ENCODE data around the gene ZMYND8. TPM values are rescaled to one million over a fixed set of nuclear protein-coding genes. Genes with fewer than 3 reads are reported as not detected.

ZMYND8 gene
- total RNA-seq, 1 experiment from 2014 or later, result 107 TPM

DNA sequence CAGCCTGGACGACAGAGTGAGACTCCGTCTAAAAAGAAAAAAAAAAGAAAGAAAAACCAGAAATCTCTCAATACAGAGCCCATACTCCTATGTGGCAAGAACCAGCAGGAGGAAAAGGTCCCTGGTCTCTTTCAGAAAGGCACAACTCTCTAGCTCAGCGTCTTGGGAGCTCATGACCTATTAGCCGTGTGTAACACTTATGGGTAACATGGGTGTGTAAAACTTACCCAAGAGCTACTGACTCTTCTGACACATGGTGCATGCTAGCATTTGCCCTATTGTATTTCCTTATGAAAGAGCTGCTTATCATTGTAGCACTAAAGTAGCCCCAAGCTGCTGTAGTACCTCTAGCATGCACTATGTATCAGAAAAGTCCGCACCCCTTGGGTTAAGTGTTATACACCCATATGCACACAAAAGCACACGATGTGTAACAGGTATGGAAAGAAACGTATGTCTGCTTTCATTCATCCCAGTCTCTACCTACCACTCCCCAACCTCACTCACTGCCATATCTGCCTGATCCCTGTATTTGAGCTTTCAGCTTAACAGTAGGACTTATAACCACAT is 85.4 kb downstream of the ZMYND8 start:
- Histone ChIP-seq H3K4me3 (no peak overlapping the region), H3K27me3 (ENCODE audit: insufficient read depth, low read depth) (no peaks in the 10 kb centered on the region), H3K4me2 (no peak overlapping the region), H3F3A (ENCODE audit: insufficient read depth, low read depth) (peaks cover 69% of the 10 kb centered on the region), H3K27ac (no peak overlapping the region), H3K36me3 (ENCODE audit: low read depth) (peaks cover 62% of the 10 kb centered on the region), H3K79me2 (ENCODE audit: low read depth) (peaks cover 83% of the 10 kb centered on the region), H3K9me3 (ENCODE audit: insufficient read depth, low read depth) (no peaks in the 10 kb centered on the region), H3K4me1 (replicated peaks; ENCODE audit: insufficient read depth) (peaks cover 36% of the 10 kb centered on the region), H2AFZ (no peak overlapping the region), H4K20me1 (ENCODE audit: insufficient read depth) (peaks cover 26% of the 10 kb centered on the region), H3K9me2 (ENCODE audit: insufficient read depth) (no peaks in the 10 kb centered on the region)
- no TSS peak for BruUV-seq (replicated peaks)
- intact Hi-C loops (cut with micrococcal nuclease; ENCODE audit: unreplicated experiment), result loop anchor here (5.0 kb wide), 2 partner anchors 231 to 514 kb away; partner anchors contain the start of gene NCOA3
- CTCF ChIA-PET, result interaction anchor here (0.6 kb wide), 1 partner anchor 114 kb away, joined by 9 read pairs; no protein-coding TSS in a partner anchor
- POLR2A ChIA-PET (ENCODE audit: unreplicated experiment), result no interaction called here
- no peak for DNase-seq
- TF ChIP-seq CTCF (conservative IDR thresholded peaks at IDR 0.05) (no peak), EZH2 (IDR thresholded peaks at IDR 0.05; ENCODE audit: low read depth) (no peak)

GRCh38 chr20:47269309-47270165 is 87.0 kb downstream of the ZMYND8 start:
- BruUV-seq (replicated peaks), result no TSS peak
- Histone ChIP-seq H3K9me2 (ENCODE audit: insufficient read depth) (no peaks in the 10 kb centered on the region), H3K36me3 (ENCODE audit: low read depth) (peaks cover 65% of the 10 kb centered on the region), H3F3A (ENCODE audit: insufficient read depth, low read depth) (peaks cover 56% of the 10 kb centered on the region), H2AFZ (no peak overlapping the region), H3K4me1 (replicated peaks; ENCODE audit: insufficient read depth) (peaks cover 20% of the 10 kb centered on the region), H3K27ac (no peak overlapping the region), H3K79me2 (ENCODE audit: low read depth) (peaks cover 85% of the 10 kb centered on the region), H3K9me3 (ENCODE audit: insufficient read depth, low read depth) (no peaks in the 10 kb centered on the region), H3K27me3 (ENCODE audit: insufficient read depth, low read depth) (no peaks in the 10 kb centered on the region), H3K4me2 (no peak overlapping the region), H3K4me3 (no peak overlapping the region), H4K20me1 (ENCODE audit: insufficient read depth) (peaks cover 38% of the 10 kb centered on the region)
- DNase-seq, result no peak
- intact Hi-C loops (cut with micrococcal nuclease; ENCODE audit: unreplicated experiment), result loop anchor here (5.0 kb wide), 2 partner anchors 233 to 512 kb away; partner anchors contain the start of gene NCOA3
- TF ChIP-seq CTCF (conservative IDR thresholded peaks at IDR 0.05), result no peak
- no peak for TF ChIP-seq EZH2 (IDR thresholded peaks at IDR 0.05; ENCODE audit: low read depth)
- CTCF ChIA-PET, result interaction anchor here (0.6 kb wide), 1 partner anchor 517 kb away, joined by 4 read pairs; no protein-coding TSS in a partner anchor
- POLR2A ChIA-PET (ENCODE audit: unreplicated experiment), result no interaction called here

DNA sequence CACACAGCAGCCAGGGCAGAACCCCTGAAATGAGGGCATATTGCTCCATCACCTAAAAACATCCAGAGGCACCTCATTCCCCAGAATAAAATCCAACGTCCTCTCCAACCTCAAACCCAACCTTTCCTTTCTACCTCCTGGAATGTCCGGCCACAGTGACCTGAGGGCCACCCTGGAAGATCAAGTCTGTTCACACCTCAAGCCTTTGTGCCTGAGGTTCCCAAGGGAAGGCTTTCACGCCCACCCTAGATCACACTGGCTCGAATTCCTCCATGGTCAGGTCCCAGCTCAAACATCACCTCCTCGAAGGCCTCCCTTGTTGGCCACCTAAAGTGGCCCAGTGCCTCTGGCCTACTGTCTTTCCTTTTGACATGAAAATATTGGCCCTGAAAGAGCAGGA is 88.9 kb downstream of the ZMYND8 start:
- intact Hi-C loops (cut with micrococcal nuclease; ENCODE audit: unreplicated experiment), result no loop called here
- POLR2A ChIA-PET (ENCODE audit: unreplicated experiment), result no interaction called here
- peaks cover 55% of the 10 kb centered on the region for H3K36me3 ChIP-seq (ENCODE audit: low read depth)

More for the DNA sequence above, 88.9 kb downstream of the ZMYND8 start:
- Histone ChIP-seq H4K20me1 (ENCODE audit: insufficient read depth) (peaks cover 57% of the 10 kb centered on the region), H3K9me2 (ENCODE audit: insufficient read depth) (no peaks in the 10 kb centered on the region), H3F3A (ENCODE audit: insufficient read depth, low read depth) (peaks cover 48% of the 10 kb centered on the region), H2AFZ (no peak overlapping the region), H3K27me3 (ENCODE audit: insufficient read depth, low read depth) (no peaks in the 10 kb centered on the region), H3K27ac (no peak overlapping the region), H3K4me2 (no peak overlapping the region), H3K9me3 (ENCODE audit: insufficient read depth, low read depth) (no peaks in the 10 kb centered on the region), H3K79me2 (ENCODE audit: low read depth) (peaks cover 83% of the 10 kb centered on the region), H3K4me1 (replicated peaks; ENCODE audit: insufficient read depth) (peaks cover 1% of the 10 kb centered on the region; the same call in 1 of the 2 replicates), H3K4me3 (no peak overlapping the region)
- DNase-seq, result no peak
- no TSS peak for BruUV-seq (replicated peaks)
- TF ChIP-seq EZH2 (IDR thresholded peaks at IDR 0.05; ENCODE audit: low read depth) (no peak), CTCF (conservative IDR thresholded peaks at IDR 0.05) (no peak)
- CTCF ChIA-PET, result no interaction called here
